ENCODE results near the gene PANK2. TPM values are rescaled to one million over a fixed set of nuclear protein-coding genes. Genes with fewer than 3 reads are reported as not detected.
"Not testable (repeated sequence)": the region's sequence is repeated elsewhere in the genome, so short reads cannot be mapped to it uniquely, and the experiment has no call there.

PANK2 gene
- 53.5 TPM for total RNA-seq

DNA sequence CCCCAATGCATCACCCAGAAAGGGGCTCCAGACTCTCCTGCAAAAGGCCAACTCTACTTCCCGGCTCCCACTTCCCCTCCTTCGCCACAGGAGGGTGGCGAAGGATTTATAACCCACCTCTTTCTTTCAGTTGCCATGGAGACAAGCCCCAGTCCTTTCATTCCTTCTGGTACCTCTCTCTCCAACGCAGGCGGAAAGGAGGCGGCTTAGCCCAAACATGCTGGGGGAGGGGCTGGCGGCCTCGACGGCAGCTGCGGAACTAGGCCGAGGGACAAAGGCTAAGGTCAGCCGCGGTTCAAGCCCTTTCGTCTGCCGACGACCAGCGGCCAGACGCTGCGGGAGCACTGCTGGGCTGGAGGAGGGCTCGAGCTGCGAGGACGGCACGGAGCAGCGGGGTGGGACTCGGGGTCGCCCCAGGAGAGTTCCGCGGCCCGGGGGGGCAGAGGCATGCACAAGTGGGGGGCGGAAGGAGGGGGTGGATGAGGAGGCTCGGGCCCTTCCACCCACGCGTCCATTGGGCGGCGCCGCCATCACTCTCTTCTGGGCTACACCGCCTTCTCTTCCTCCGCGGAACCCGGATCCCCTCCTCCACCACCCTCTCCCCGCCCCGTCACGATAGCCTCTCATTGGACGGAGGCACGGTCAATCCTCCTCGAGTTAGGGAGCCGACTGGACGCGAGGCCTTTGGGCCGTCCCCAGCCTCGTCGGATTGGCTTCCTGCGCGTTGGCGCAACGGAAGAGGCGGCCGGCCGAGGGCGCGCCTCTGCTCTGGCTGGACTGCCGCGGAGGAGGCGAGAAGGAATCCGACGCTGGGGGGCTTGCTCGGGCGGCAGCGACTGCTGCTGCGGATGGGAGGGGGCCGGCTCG lies at the start of gene PANK2:
Gene PANK2 (plus strand): TSS at position 766 of the 867 bp plus-strand sequence.
- TF ChIP-seq CTCF (IDR thresholded peaks at IDR 0.05) (peak in 2 of 3 experiments; percentile 4 to 61), POLR2A (IDR thresholded peaks at IDR 0.05) (peak in 1 of 2 donors; percentile 95), POLR2AphosphoS5 (IDR thresholded peaks at IDR 0.05; ENCODE audit: insufficient read depth in 1 of 2, low read depth in 1 of 2) (peak; percentile 83 to 96)
- H3K9me3 ChIP-seq: no peaks in the 10 kb centered on the region
- no peaks in the 10 kb centered on the region for H3K36me3 ChIP-seq
- H3K4me3 ChIP-seq: peak within 1 kb of the TSS; percentile 72 to 100
- H3K4me1 ChIP-seq: peaks cover 45% of the 10 kb centered on the region
- DNase-seq (ENCODE audit: extremely low spot score in 2 of 2): peak; percentile 98
- intact Hi-C loops (cut with DNase I): loop anchor here (10.0 kb wide), 1 partner anchor 196 kb away; no protein-coding TSS in a partner anchor
- H3K27ac ChIP-seq: peak within 1 kb of the TSS; percentile 98
- H3K27me3 ChIP-seq: no peaks in the 10 kb centered on the region

DNA sequence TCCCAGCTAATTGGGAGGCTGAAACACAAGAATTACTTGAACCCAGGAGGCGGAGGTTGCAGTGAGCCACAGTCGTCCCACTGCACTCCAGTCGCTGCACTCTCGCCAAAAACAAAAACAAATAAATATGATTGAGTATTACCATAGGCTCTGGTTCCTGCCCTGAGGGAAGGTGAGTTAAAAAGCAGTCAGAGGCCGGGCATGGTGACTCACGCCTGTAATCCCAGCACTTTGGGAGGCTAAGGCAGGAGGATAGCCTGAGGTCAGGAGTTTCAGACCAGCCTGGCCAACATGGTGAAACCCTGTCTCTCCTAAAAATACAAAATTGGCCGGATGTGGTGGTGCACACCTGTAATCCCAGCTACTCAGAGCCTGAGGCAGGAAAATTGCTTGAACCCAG lies 49.0 kb upstream of the PANK2 start:
- H3K4me1 ChIP-seq; DNase-seq (ENCODE audit: extremely low spot score in 2 of 2); intact Hi-C loops (cut with DNase I); H3K9me3 ChIP-seq; H3K27ac ChIP-seq; H3K4me3 ChIP-seq; H3K36me3 ChIP-seq; H3K27me3 ChIP-seq: not testable (repeated sequence)

DNA sequence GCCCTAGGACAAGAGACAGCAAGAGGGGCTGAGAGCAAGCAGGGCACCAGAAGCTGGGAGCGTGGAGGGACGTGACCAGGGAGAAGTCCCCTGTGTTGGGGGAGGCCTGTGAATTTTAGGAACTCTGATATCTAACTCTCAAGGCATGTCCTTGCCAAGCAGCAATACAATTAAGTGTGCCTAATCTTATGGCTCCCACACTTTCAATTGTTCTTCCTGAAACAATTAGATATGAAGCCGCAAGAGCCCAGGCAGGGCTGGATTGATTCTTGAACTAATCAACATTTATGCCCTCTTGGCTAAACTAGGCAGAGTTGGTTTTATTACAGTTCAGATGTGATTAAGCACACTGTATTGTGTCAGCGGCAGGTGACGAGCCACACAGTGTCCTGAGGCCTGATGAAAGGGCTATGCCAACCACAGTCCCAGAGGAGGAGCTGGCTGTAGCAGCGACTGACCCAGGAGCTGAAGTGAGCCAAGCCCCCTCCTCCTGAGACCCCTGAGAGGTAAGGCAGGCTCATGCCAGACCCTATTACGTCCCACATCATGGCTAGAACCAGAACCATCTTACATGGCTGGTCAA lies 46.7 kb upstream of the PANK2 start:
- no peaks in the 10 kb centered on the region for H3K36me3 ChIP-seq
- DNase-seq (ENCODE audit: extremely low spot score in 2 of 2): no peak
- intact Hi-C loops (cut with DNase I): no loop called here
- H3K27ac ChIP-seq: no peak overlapping the region
- no peak for TF ChIP-seq POLR2A (IDR thresholded peaks at IDR 0.05)
- no peak for TF ChIP-seq POLR2AphosphoS5 (IDR thresholded peaks at IDR 0.05; ENCODE audit: insufficient read depth in 1 of 2, low read depth in 1 of 2)
- no peak for TF ChIP-seq CTCF (IDR thresholded peaks at IDR 0.05)
- H3K4me1 ChIP-seq: peaks cover 12% of the 10 kb centered on the region
- no peak overlapping the region for H3K4me3 ChIP-seq
- no peaks in the 10 kb centered on the region for H3K27me3 ChIP-seq
- H3K9me3 ChIP-seq: no peaks in the 10 kb centered on the region

- DNase-seq (ENCODE audit: extremely low spot score in 2 of 2): no peak
- Histone ChIP-seq H3K27ac (no peak overlapping the region), H3K9me3 (no peaks in the 10 kb centered on the region), H3K4me3 (no peak overlapping the region), H3K36me3 (no peaks in the 10 kb centered on the region), H3K27me3 (no peaks in the 10 kb centered on the region), H3K4me1 (peaks cover 21% of the 10 kb centered on the region)
- TF ChIP-seq POLR2AphosphoS5 (IDR thresholded peaks at IDR 0.05; ENCODE audit: insufficient read depth in 1 of 2, low read depth in 1 of 2): no peak
- no peak for TF ChIP-seq POLR2A (IDR thresholded peaks at IDR 0.05)
- no peak for TF ChIP-seq CTCF (IDR thresholded peaks at IDR 0.05)
- intact Hi-C loops (cut with DNase I): no loop called here
These were observed 45.7 kb upstream of the PANK2 start for GRCh38 chr20:3843490-3843889.

DNA sequence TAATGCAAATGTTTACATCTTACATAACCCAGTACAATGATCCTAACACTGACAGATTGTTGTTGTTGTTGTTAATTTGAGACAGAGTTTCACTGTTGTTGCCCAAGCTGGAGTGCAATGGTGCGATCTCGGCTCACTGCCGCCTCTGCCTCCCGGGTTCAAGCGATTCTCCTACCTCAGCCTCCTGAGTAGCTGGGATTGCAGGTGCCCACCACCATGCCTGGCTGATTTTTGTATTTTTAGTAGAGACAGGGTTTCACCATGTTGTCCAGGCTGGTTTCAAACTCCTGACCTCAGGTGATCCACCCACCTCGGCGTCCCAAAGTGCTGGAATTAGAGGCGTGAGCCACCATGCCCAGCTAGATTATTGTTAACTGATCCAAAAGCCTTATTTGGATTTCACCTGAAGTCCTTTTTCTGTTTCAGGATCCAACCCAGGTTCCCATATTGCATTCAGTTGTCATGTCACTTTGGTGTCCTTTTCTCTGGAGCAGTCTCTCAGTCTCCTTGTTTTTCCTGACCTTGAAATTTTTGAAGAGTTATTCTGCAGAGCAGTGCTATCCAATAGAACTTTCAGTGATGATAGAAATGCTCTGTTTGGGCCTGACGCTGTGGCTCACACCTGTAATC lies 45.1 kb upstream of the PANK2 start:
- H3K27ac ChIP-seq; H3K27me3 ChIP-seq; DNase-seq (ENCODE audit: extremely low spot score in 2 of 2); H3K9me3 ChIP-seq; H3K36me3 ChIP-seq; intact Hi-C loops (cut with DNase I); H3K4me3 ChIP-seq: not testable (repeated sequence)
- H3K4me1 ChIP-seq: peaks cover 28% of the 10 kb centered on the region
